OCI-LY3 (cell line): ENCODE data around the gene POU6F2.

ENCODE experiments used
- CTCF ChIP-seq: fragments of 200-600, 300-600 bp; sonication (generic); IDR thresholded peaks from 2 replicates; pipeline ENCODE4 v1.5.1; 2014; ENCODE audit warnings: antibody characterized with exemption, low read length, low read depth
- EZH2phosphoT487 ChIP-seq: fragments of 200-600 bp; shearing (Covaris generic); IDR thresholded peaks from 2 replicates; pipeline ENCODE4 v1.6.1; 2018; ENCODE audit warnings: antibody characterized with exemption, mixed run types, low read depth

- no peak for TF ChIP-seq CTCF
- no peak for TF ChIP-seq EZH2phosphoT487
Measured at GRCh38 chr7:38964921-38965320, 12.8 kb upstream of the POU6F2 start.
